IPS-11a (cell line): ENCODE measurements around the gene MIPEP.
"Not testable (repeated sequence)": the region's sequence is repeated elsewhere in the genome, so short reads cannot be mapped to it uniquely, and the experiment has no call there.

Experiments used
- H3K4me3 ChIP-seq: one replicate; pipeline ENCODE4 v1.5.1; 2013; ENCODE audit warnings: low read depth, low read length, control low read depth

Gene MIPEP

GRCh38 chr13:23778002-23778652, 111.1 kb downstream of the MIPEP start:
- H3K4me3 ChIP-seq, result no peak overlapping the region

- no peak overlapping the region for H3K4me3 ChIP-seq
These were observed 111.7 kb downstream of the MIPEP start for GRCh38 chr13:23777575-23777870.

- H3K4me3 ChIP-seq, result no peak overlapping the region
These were observed 112.3 kb downstream of the MIPEP start for GRCh38 chr13:23776698-23777574.

GRCh38 chr13:23772717-23773116, 116.5 kb downstream of the MIPEP start:
- H3K4me3 ChIP-seq, result no peak overlapping the region

GRCh38 chr13:23771956-23772355, 117.2 kb downstream of the MIPEP start:
- H3K4me3 ChIP-seq, result no peak overlapping the region

- no peak overlapping the region for H3K4me3 ChIP-seq
These were observed 117.6 kb downstream of the MIPEP start for GRCh38 chr13:23771552-23771951.

GRCh38 chr13:23770973-23771372, 118.2 kb downstream of the MIPEP start:
- no peak overlapping the region for H3K4me3 ChIP-seq

GRCh38 chr13:23770428-23770827, 118.8 kb downstream of the MIPEP start:
- H3K4me3 ChIP-seq, result no peak overlapping the region

GRCh38 chr13:23769401-23769800, 119.8 kb downstream of the MIPEP start:
- H3K4me3 ChIP-seq, result no peak overlapping the region

- no peak overlapping the region for H3K4me3 ChIP-seq
These were observed 121.4 kb downstream of the MIPEP start for GRCh38 chr13:23767838-23768237.

- no peak overlapping the region for H3K4me3 ChIP-seq
These were observed 122.3 kb downstream of the MIPEP start for GRCh38 chr13:23766939-23767338.

GRCh38 chr13:23766283-23766682, 122.9 kb downstream of the MIPEP start:
- no peak overlapping the region for H3K4me3 ChIP-seq

- no peak overlapping the region for H3K4me3 ChIP-seq
These were observed 123.7 kb downstream of the MIPEP start for GRCh38 chr13:23765531-23765930.

- H3K4me3 ChIP-seq, result no peak overlapping the region
These were observed 125.9 kb downstream of the MIPEP start for GRCh38 chr13:23763318-23763717.

GRCh38 chr13:23761760-23762159, 127.4 kb downstream of the MIPEP start:
- H3K4me3 ChIP-seq, result not testable (repeated sequence)

- no peak overlapping the region for H3K4me3 ChIP-seq
These were observed 129.2 kb downstream of the MIPEP start for GRCh38 chr13:23760000-23760399.

GRCh38 chr13:23758798-23759527, 130.2 kb downstream of the MIPEP start:
- no peak overlapping the region for H3K4me3 ChIP-seq

- no peak overlapping the region for H3K4me3 ChIP-seq
These were observed 134.2 kb downstream of the MIPEP start for GRCh38 chr13:23754997-23755396.

GRCh38 chr13:23754506-23754905, 134.7 kb downstream of the MIPEP start:
- no peak overlapping the region for H3K4me3 ChIP-seq

- H3K4me3 ChIP-seq, result no peak overlapping the region
These were observed 135.7 kb downstream of the MIPEP start for GRCh38 chr13:23753458-23753857.

GRCh38 chr13:23752111-23753001, 136.8 kb downstream of the MIPEP start:
- H3K4me3 ChIP-seq, result no peak overlapping the region
